ENCODE measurements around the gene IFIT2.
"Not testable (repeated sequence)": the region's sequence is repeated elsewhere in the genome, so short reads cannot be mapped to it uniquely, and the experiment has no call there.

Gene IFIT2

DNA sequence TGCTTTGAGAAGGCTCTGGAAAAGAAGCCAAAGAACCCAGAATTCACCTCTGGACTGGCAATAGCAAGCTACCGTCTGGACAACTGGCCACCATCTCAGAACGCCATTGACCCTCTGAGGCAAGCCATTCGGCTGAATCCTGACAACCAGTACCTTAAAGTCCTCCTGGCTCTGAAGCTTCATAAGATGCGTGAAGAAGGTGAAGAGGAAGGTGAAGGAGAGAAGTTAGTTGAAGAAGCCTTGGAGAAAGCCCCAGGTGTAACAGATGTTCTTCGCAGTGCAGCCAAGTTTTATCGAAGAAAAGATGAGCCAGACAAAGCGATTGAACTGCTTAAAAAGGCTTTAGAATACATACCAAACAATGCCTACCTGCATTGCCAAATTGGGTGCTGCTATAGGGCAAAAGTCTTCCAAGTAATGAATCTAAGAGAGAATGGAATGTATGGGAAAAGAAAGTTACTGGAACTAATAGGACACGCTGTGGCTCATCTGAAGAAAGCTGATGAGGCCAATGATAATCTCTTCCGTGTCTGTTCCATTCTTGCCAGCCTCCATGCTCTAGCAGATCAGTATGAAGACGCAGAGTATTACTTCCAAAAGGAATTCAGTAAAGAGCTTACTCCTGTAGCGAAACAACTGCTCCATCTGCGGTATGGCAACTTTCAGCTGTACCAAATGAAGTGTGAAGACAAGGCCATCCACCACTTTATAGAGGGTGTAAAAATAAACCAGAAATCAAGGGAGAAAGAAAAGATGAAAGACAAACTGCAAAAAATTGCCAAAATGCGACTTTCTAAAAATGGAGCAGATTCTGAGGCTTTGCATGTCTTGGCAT, 4.8 kb downstream of the IFIT2 start:
- no peak for DNase-seq (ENCODE audit: low spot score)

DNA sequence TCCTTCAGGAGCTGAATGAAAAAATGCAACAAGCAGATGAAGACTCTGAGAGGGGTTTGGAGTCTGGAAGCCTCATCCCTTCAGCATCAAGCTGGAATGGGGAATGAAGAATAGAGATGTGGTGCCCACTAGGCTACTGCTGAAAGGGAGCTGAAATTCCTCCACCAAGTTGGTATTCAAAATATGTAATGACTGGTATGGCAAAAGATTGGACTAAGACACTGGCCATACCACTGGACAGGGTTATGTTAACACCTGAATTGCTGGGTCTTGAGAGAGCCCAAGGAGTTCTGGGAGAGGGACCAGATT, 5.4 kb downstream of the IFIT2 start:
- no peak for DNase-seq (ENCODE audit: low spot score)

DNA sequence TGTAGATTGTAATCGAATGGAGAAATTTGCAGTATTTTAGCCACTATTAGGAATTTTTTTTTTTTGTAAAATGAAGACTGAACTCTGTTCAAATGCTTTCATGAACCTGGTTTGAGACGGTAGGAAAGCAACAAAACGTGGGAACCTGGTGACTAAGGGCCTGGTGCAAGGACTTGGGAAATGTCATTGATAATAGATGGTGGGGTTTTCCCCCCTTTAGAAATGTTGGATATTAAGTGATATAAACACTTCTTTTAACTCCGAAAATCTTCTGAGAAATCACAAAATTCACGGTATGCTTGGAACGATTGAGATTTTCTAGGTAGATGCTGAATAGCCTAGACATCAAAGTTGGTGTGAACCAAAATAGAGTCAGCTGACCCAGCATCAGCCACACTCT, 6.4 kb downstream of the IFIT2 start:
- DNase-seq (ENCODE audit: low spot score) = no peak

DNA sequence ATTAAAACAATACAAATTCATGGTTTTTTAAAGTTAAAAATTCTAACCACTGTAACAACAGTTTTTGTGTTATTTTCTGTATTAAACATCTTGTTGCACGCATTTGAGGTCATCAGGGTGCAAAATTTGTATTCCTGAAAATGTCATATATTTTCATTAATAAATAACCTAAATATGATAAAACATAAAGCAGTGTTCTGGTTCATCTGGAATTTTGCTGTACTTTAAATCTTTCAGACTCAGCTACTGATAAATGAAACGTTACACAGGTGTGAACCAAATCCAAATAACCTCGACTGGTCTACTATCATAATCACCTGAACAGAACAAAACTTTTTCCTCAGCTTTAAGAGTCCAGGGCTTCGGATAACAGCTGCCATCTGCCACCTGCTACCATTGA, 6.9 kb downstream of the IFIT2 start:
- DNase-seq (ENCODE audit: low spot score) = no peak

DNA sequence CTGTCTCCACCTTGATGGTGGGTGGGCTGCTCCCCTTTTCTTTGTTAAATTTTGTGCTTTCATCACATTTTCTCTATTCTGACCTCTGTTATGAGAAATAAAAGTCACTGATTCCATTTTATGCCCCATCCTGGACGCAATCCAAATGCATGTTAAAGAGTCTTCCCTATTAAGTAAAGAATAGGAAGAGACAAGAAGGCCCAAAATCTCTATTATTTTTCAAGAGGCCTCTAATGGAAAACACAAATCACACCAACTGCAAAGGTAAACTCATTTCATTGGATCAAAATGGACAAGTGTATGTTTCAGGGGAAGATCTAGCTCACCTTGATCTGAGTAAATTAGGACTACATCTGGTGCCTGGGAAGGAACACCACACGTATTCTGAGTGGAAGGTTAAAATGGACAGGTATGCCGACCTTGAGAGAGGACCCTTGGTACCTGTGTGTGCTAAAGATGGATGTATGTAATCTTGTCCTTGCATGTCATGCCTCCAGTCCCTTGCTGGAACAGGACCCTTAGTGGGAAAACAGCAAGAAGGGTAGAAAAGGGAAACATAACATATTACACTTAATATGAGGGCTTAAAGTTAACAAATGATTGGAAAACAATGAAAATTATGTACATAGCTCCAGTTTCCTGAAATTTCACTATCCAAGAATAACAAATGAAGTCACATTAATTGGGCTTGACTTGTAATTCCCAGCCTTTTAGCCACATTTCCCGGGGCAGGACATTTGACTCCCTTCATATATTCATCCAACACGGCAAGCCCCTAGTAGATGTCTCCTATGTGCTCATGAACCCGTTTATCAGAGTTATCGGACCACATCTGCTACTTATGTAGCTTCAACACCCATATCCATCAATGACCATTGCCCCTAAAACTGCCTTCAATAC, 7.6 kb downstream of the IFIT2 start:
- no peak for DNase-seq (ENCODE audit: low spot score)

DNA sequence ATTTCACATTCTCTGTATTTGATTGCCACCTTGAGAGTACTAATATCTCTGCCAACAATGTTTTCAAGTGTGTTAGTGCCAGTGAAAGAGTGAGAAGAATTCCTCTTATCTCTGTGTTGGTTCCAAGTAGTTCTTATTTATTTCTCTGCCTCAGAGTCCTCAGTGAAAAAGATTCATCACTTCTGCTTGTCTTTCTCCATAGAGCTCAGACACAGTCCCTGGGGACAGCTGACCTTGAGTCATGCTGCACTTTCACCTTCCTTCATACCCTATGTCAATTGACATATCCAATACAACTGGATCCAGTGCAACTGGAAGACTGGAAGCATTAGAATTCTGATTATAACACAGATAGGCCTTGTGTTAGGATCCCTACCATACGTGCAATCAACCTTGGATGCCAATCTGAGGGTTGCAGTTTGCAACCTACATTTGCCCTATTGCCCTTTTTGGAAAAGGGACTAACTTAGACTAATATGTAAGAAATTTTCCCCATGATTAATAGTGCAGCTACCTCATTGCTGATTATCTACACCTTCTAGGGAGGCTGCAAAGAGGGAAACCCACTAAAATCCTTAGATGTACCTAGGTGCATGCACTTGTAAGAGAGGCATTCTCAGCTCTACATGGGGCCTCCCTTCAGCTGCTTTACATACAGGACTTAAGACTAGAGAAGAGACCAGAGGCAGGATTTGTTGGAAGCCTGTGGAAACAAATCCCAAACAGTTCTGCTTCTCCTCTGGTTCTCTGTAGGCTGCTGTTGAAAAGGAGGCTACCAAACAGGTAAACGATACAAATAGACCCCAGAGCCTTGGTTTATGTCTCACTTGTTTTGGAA, 8.4 kb downstream of the IFIT2 start:
- DNase-seq (ENCODE audit: low spot score) = no peak

DNA sequence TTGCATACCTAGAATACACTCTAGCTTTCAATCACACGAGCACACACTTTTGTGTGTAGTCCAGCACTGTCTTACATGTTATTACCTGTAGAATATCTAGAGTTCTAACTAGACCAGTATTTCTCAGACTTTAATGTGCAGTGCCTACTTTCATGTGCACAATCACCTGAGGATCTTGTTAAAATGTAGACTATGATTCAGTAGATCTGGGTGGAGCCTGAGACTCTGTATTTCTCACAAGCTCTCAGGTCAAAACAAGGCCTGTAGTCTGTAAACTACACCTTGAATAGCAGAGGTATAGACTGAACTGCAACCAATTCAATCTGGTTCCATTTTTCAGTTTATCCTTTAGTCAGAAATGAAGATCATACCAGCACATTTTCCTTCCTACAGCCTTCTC, 11.1 kb downstream of the IFIT2 start:
- DNase-seq (ENCODE audit: low spot score) = no peak

DNA sequence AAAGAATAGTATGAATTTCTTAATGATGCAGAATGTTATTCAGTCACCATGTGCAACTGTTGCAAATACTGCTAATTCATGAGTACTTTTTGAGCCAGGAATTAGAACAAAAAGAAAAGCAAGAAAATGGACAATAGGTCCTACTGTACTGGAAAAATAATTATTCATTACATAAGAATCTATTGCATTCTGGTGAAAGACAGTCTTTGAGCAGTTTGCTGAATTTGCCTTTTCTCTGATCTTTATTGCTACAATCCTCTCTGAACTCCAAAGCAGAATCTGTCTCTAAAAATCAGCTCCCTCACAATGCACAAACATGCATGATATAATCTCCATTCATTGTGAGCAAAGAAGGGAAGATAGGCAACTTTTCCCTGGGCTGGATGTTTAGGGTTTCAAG, 12.8 kb downstream of the IFIT2 start:
- DNase-seq (ENCODE audit: low spot score) = no peak

DNA sequence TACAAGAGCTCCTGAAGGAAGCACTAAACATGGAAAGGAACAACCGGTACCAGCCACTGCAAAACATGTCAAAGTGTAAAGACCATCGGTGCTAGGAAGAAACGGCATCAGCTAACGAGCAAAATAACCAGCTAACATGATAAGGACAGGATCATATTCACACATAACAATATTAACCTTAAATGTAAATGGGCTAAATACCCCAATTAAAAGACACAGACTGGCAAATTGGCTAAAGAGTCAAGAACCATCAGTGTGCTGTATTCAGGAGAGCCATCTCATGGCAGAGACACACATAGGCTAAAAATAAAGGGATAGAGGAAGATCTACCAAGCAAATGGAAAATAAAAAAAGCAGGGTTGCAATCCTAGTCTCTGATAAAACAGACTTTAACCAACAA, 16.2 kb downstream of the IFIT2 start:
- DNase-seq (ENCODE audit: low spot score) = not testable (repeated sequence)

DNA sequence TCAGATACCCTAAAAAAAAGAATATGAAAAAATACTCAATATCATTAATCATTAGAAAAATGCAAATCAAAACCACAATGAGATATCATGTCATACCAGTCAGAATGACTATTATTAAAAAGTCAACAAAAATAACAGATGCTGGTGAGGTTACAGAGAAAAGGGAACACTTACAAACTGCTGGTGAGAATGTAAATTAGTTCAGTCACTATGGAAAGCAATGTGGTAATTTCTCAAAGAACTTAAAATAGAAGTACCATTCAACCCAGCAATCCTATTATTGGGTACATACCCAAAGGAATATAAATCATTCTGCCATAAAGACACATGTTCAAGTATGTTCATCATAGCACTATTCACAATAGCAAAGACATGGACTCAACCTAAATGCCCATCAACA, 23.2 kb downstream of the IFIT2 start:
- not testable (repeated sequence) for DNase-seq (ENCODE audit: low spot score)

DNA sequence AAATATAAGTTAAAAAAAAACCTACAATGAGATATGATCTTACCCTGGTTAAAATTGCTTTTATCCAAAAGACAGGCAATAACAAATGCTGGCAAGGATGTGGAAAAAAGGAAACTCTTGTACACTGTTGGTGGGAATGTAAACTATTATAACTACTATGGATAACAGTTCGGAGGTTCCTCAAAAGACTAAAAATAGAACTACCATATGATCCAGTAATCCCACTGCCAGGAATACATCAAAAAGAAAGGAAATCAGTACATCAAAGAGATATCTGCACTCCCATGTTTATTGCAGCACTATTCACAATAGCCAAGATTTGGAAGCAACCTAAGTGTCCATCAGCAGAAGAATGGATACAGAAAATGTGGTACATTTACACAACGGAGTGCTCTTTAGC, 24.0 kb downstream of the IFIT2 start:
- DNase-seq (ENCODE audit: low spot score) = not testable (repeated sequence)

DNA sequence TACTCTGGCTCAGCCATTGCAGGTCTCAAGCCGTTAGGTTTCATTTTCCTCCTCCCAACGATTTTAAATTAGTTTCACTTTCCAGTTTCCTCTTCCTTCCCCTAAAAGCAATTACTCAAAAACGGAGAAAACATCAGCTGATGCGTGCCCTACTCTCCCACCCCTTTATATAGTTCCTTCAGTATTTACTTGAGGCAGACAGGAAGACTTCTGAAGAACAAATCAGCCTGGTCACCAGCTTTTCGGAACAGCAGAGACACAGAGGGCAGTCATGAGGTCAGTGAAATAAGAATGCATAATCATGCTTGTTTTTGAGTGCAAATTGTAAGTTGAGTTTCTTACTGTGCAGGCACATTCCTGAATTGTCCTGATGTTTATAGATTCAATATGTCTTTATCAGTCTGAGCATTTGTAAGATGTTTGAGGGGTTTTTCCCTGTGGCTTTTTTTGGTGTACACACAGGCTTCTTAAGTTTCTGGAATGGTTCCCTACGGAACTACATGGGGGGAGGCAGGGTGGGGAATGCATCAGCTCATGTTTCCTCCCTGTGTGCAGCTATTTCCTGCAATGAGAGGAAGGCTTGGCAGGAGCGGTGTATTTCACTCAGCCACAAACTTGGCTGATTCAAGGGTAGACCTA, 26.1 kb downstream of the IFIT2 start, which contains the start of gene IFIT3:
TSS of gene IFIT3 (plus strand) at position 195 of the 639 bp plus-strand sequence. CDS start at position 272, 77 bp downstream.
- no peak for DNase-seq (ENCODE audit: low spot score)

DNA sequence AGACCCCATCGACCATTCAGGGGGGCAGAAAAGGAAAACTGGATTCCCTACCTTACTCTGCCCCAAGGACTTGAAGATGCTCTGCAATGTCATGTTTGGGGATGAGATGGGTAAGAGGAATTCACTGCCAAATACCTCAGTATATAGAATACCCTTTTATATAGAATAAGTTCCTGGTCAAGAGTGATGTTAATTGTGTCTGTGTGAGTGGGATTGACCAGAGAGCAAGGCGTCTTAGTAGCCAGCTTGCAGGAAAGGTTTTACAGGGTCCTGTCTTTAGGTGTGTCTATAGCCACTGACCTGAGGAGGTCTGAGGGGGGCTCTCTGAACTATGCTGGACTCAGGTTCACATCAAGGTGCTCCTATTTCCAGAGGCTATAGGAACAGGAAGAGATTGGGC, 27.3 kb downstream of the IFIT2 start:
- DNase-seq (ENCODE audit: low spot score) = no peak

DNA sequence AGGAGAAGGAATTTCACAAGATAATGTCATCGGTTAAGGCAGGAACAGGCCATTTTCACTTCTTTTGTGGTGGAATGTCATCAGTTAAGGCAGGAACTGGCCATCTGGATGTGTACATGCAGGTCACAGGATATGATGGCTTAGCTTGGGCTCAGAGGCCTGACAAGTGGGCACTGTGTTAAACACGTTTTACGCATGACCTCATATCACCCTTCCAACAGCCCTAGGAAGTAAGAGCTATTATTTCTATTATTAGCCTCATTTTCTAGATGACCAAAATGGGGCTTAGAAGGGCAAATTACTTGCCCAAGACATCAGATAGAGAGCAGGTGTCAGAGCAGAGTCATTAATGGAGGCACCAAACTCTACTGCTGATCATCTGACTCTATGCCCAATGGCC, 28.2 kb downstream of the IFIT2 start:
- DNase-seq (ENCODE audit: low spot score) = not testable (repeated sequence)

DNA sequence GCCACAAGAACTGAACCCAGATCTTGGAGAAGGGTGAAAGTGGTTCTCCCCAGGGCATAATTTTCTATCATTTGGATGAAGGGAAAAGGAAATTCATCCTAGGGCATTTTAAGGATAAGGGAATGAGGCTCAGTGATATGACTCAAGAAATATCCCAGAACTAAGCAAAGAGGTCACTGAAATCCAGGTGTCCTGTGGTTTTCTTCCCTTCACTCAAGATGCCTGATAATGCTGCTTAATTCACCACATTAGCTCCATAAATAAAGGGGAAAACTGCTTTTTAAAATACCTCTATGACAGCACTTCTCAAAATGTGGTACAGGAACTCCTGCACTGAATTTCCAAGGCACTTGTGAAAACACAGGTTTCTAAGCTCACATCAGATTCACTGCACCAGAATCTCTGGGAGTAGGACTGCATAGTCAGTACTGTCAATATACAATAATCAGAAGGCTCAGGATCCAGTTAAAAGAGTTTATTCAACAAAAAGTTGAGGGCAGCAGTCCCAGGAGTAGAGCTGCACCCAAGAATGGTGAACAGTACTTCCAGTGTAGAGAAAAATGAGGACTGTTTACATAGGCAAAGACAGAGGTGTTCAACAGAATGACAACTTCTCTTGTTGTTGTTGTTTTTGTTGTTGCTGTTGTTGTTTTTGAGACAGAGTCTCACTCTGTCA, 28.8 kb downstream of the IFIT2 start:
- DNase-seq (ENCODE audit: low spot score) = no peak

DNA sequence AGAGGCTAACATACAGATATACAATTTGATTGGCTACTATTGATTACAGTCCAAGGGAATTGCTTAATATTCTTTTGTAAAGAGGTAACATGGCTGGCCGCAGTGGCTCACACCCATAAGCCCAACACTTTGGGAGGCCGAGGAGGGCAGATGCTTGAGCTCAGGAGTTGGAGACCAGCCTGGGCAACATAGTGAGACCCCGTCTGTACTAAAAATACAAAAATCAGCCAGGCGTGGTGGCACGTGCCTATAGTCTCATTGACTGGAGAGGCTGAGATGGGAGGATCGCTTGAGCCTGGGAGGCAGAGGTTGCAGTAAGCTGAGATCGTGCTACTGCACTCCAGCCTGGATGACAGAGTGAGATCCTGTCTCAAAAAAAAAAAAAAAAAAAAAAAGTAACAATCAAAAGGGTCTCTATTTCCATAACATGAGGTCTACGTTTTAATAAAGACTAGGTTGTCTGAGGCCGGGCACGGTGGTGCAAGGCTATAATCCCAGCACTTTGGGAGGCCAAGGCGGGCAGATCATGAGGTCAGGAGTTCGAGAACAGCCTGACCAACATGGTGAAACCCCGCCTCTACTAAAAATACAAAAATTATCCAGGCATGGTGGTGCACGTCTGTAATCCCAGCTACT, 29.8 kb downstream of the IFIT2 start:
- DNase-seq (ENCODE audit: low spot score) = not testable (repeated sequence)

DNA sequence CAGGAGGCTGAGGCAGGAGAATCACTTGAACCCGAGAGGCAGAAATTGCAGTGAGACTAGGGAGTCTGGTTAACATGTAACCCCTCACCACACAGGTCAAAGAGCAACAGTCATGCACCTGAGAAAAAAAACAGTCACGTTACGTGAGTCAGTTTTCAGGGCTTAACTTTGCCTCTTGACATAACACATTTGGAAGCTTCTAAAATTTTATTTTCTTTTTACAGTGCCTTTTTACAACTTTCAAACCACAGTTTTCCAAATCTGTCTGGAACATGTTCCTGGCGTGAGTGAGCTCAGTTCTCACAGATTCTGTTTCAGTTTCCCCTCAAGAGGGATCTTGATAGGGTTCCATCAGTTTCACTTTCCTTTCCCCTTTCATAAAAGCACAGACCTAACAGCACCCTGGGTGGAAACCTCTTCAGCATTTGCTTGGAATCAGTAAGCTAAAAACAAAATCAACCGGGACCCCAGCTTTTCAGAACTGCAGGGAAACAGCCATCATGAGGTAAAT, 30.3 kb downstream of the IFIT2 start:
- DNase-seq (ENCODE audit: low spot score) = no peak

DNA sequence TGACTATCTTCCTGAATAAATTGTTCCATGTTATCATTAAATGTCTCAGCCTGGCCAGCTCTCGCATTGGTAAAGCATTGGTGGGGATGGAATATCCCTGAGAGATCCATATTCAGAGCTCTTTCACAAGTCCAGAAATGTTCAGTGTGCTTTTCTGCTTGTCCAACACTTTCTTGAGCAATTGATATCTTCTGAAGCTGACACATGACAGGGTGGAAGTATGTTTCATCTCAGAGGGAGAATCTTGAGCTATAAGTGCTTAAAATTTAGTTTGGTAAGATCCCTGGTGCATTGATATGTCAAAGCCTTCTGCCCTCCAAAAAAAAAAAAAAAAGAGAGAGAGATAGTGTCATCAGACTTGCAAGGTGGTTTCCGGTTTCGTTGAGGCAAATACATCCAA, 33.4 kb downstream of the IFIT2 start:
- no peak for DNase-seq (ENCODE audit: low spot score)

DNA sequence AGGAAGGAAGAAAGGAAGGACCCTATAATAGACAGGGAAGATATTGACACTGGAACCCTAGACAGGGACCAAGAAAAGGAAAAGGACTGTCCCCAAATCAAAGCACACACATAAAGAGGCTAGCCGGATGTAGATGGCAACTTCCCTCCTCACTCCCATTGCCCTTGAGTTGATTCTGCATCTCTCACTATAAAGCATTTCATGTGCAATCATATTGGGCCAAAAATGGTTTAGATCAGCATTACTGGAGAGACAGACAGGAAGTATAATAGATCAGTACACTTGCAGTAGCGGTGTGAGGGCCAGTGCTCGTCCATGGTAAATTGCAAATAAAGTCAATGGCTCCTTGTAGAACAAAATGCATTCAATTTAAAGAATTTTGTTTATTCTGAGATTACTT, 34.4 kb downstream of the IFIT2 start:
- DNase-seq (ENCODE audit: low spot score) = no peak

DNA sequence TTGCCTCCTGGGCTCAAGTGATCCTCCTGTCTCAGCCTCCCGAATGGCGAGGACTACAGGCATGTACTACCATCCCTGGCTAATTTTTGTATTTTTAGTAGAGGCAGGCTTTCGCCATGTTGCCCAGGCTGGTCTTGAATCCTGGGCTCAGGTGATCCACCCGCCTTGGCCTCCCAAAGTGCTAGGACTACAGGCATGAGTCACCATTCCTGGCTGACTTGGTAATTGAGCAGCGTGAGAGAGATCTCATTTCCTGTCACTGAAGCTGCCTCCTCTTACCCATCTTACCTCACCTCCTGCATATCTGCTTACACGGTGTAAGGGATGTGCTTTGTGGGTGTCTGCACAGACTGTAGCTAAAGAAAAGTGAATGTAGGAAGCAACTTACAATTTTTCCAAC, 35.6 kb downstream of the IFIT2 start:
- DNase-seq (ENCODE audit: low spot score) = no peak

Measured in SK-N-DZ (cell line).